ENCODE measurements around the gene ZNF93.
"Not testable (repeated sequence)": the region's sequence is repeated elsewhere in the genome, so short reads cannot be mapped to it uniquely, and the experiment has no call there.

The ZNF93 gene

GRCh38 chr19:19956434-19957075, 55.8 kb downstream of the ZNF93 start:
- Histone ChIP-seq H3K4me3 (ENCODE audit: severe bottlenecking) (no peak overlapping the region), H3K9me3 (ENCODE audit: severe bottlenecking) (no peaks in the 10 kb centered on the region)

GRCh38 chr19:19957766-19958165, 57.0 kb downstream of the ZNF93 start:
- H3K9me3 ChIP-seq (ENCODE audit: severe bottlenecking); ATAC-seq (ENCODE audit: low read depth); H3K27ac ChIP-seq (ENCODE audit: poor library complexity, severe bottlenecking); H3K4me1 ChIP-seq (ENCODE audit: insufficient read depth, poor library complexity, severe bottlenecking); H3K36me3 ChIP-seq (ENCODE audit: low read depth); H3K27me3 ChIP-seq (ENCODE audit: insufficient read depth, poor library complexity, severe bottlenecking); H3K4me3 ChIP-seq (ENCODE audit: severe bottlenecking); DNase-seq (ENCODE audit: low spot score): not testable (repeated sequence)

More at GRCh38 chr19:19956434-19957075, 55.8 kb downstream of the ZNF93 start:
- ATAC-seq (ENCODE audit: low read depth) (no peak), DNase-seq (ENCODE audit: low spot score) (no peak)
- H3K4me1 ChIP-seq (ENCODE audit: insufficient read depth, poor library complexity, severe bottlenecking) = no peaks in the 10 kb centered on the region
- H3K36me3 ChIP-seq (ENCODE audit: low read depth) = no peaks in the 10 kb centered on the region
- H3K27me3 ChIP-seq (ENCODE audit: insufficient read depth, poor library complexity, severe bottlenecking) = no peaks in the 10 kb centered on the region
- no peak overlapping the region for H3K27ac ChIP-seq (ENCODE audit: poor library complexity, severe bottlenecking)
- TF ChIP-seq CTCF (IDR thresholded peaks at IDR 0.05; ENCODE audit: poor library complexity, severe bottlenecking) = no peak

- ATAC-seq (ENCODE audit: low read depth); DNase-seq (ENCODE audit: low spot score); H3K27ac ChIP-seq (ENCODE audit: poor library complexity, severe bottlenecking); H3K4me1 ChIP-seq (ENCODE audit: insufficient read depth, poor library complexity, severe bottlenecking); H3K27me3 ChIP-seq (ENCODE audit: insufficient read depth, poor library complexity, severe bottlenecking); H3K4me3 ChIP-seq (ENCODE audit: severe bottlenecking); H3K9me3 ChIP-seq (ENCODE audit: severe bottlenecking); H3K36me3 ChIP-seq (ENCODE audit: low read depth): not testable (repeated sequence)
- TF ChIP-seq CTCF (IDR thresholded peaks at IDR 0.05; ENCODE audit: poor library complexity, severe bottlenecking) = peak; percentile 32
These were observed 58.5 kb downstream of the ZNF93 start for GRCh38 chr19:19959151-19959799.

GRCh38 chr19:19964416-19964815, 63.7 kb downstream of the ZNF93 start:
- no peaks in the 10 kb centered on the region for H3K9me3 ChIP-seq (ENCODE audit: severe bottlenecking)
- no peak for ATAC-seq (ENCODE audit: low read depth)
- TF ChIP-seq CTCF (IDR thresholded peaks at IDR 0.05; ENCODE audit: poor library complexity, severe bottlenecking) = no peak
- DNase-seq (ENCODE audit: low spot score) = no peak
- H3K36me3 ChIP-seq (ENCODE audit: low read depth) = no peaks in the 10 kb centered on the region
- no peaks in the 10 kb centered on the region for H3K27me3 ChIP-seq (ENCODE audit: insufficient read depth, poor library complexity, severe bottlenecking)
- H3K27ac ChIP-seq (ENCODE audit: poor library complexity, severe bottlenecking) = no peak overlapping the region
- no peaks in the 10 kb centered on the region for H3K4me1 ChIP-seq (ENCODE audit: insufficient read depth, poor library complexity, severe bottlenecking)
- H3K4me3 ChIP-seq (ENCODE audit: severe bottlenecking) = no peak overlapping the region

- H3K4me3 ChIP-seq (ENCODE audit: severe bottlenecking); H3K4me1 ChIP-seq (ENCODE audit: insufficient read depth, poor library complexity, severe bottlenecking); DNase-seq (ENCODE audit: low spot score); H3K27me3 ChIP-seq (ENCODE audit: insufficient read depth, poor library complexity, severe bottlenecking); H3K36me3 ChIP-seq (ENCODE audit: low read depth); H3K27ac ChIP-seq (ENCODE audit: poor library complexity, severe bottlenecking); ATAC-seq (ENCODE audit: low read depth); H3K9me3 ChIP-seq (ENCODE audit: severe bottlenecking): not testable (repeated sequence)
These were observed 65.4 kb downstream of the ZNF93 start for GRCh38 chr19:19966126-19966525.

- no peak for DNase-seq (ENCODE audit: low spot score)
- no peak overlapping the region for H3K4me3 ChIP-seq (ENCODE audit: severe bottlenecking)
- H3K27ac ChIP-seq (ENCODE audit: poor library complexity, severe bottlenecking) = no peak overlapping the region
- TF ChIP-seq CTCF (IDR thresholded peaks at IDR 0.05; ENCODE audit: poor library complexity, severe bottlenecking) = no peak
- no peak for ATAC-seq (ENCODE audit: low read depth)
- H3K36me3 ChIP-seq (ENCODE audit: low read depth) = no peaks in the 10 kb centered on the region
- no peaks in the 10 kb centered on the region for H3K27me3 ChIP-seq (ENCODE audit: insufficient read depth, poor library complexity, severe bottlenecking)
- no peaks in the 10 kb centered on the region for H3K9me3 ChIP-seq (ENCODE audit: severe bottlenecking)
- H3K4me1 ChIP-seq (ENCODE audit: insufficient read depth, poor library complexity, severe bottlenecking) = no peaks in the 10 kb centered on the region
These were observed 66.1 kb downstream of the ZNF93 start for GRCh38 chr19:19966862-19967261.

Data from RWPE2 (cell line).